ENCODE data around the gene CERK.
"Not testable (repeated sequence)": the region's sequence is repeated elsewhere in the genome, so short reads cannot be mapped to it uniquely, and the experiment has no call there.

CERK gene

GRCh38 chr22:46737976-46738646 lies at the start of gene CERK:
Gene CERK, minus strand, starts transcription at chr22:46738252. Its CDS starts 104 bp downstream, at chr22:46738148.
- FAIRE-seq (no peak), DNase-seq (ENCODE audit: extremely low spot score, insufficient read length, low read depth) (peak; percentile 54)

GRCh38 chr22:46783721-46784120 lies 45.7 kb upstream of the CERK start:
- DNase-seq (ENCODE audit: extremely low spot score, insufficient read length, low read depth) (no peak), FAIRE-seq (no peak)

GRCh38 chr22:46782200-46782599 lies 44.1 kb upstream of the CERK start:
- not testable (repeated sequence) for DNase-seq (ENCODE audit: extremely low spot score, insufficient read length, low read depth); FAIRE-seq

- no peak for DNase-seq (ENCODE audit: extremely low spot score, insufficient read length, low read depth)
- FAIRE-seq: no peak
These were observed 43.2 kb upstream of the CERK start for GRCh38 chr22:46781291-46781690.

GRCh38 chr22:46780453-46780852 lies 42.4 kb upstream of the CERK start:
- DNase-seq (ENCODE audit: extremely low spot score, insufficient read length, low read depth): no peak
- no peak for FAIRE-seq

- FAIRE-seq (no peak), DNase-seq (ENCODE audit: extremely low spot score, insufficient read length, low read depth) (no peak)
These were observed 41.6 kb upstream of the CERK start for GRCh38 chr22:46779651-46780050.

- DNase-seq (ENCODE audit: extremely low spot score, insufficient read length, low read depth) (no peak), FAIRE-seq (peak; percentile 18)
These were observed 41.0 kb upstream of the CERK start for GRCh38 chr22:46779023-46779422.

GRCh38 chr22:46777609-46777970 lies 39.5 kb upstream of the CERK start:
- DNase-seq (ENCODE audit: extremely low spot score, insufficient read length, low read depth): no peak
- FAIRE-seq: peak; percentile 94

- DNase-seq (ENCODE audit: extremely low spot score, insufficient read length, low read depth): no peak
- FAIRE-seq: no peak
These were observed 39.0 kb upstream of the CERK start for GRCh38 chr22:46776876-46777608.

GRCh38 chr22:46775850-46776826 lies 38.1 kb upstream of the CERK start:
- DNase-seq (ENCODE audit: extremely low spot score, insufficient read length, low read depth) (no peak), FAIRE-seq (no peak)

GRCh38 chr22:46774980-46775849 lies 37.2 kb upstream of the CERK start:
- FAIRE-seq (peak; percentile 78), DNase-seq (ENCODE audit: extremely low spot score, insufficient read length, low read depth) (no peak)

- FAIRE-seq: peak; percentile 92
- no peak for DNase-seq (ENCODE audit: extremely low spot score, insufficient read length, low read depth)
These were observed 36.4 kb upstream of the CERK start for GRCh38 chr22:46774253-46774979.

- FAIRE-seq (no peak), DNase-seq (ENCODE audit: extremely low spot score, insufficient read length, low read depth) (no peak)
These were observed 35.0 kb upstream of the CERK start for GRCh38 chr22:46773076-46773475.

- FAIRE-seq: peak; percentile 89
These were observed 32.7 kb upstream of the CERK start for GRCh38 chr22:46770726-46771125.

GRCh38 chr22:46770151-46770641 lies 32.1 kb upstream of the CERK start:
- no peak for FAIRE-seq
- DNase-seq (ENCODE audit: extremely low spot score, insufficient read length, low read depth): no peak

More at GRCh38 chr22:46770726-46771125, 32.7 kb upstream of the CERK start:
- no peak for DNase-seq (ENCODE audit: extremely low spot score, insufficient read length, low read depth)

- DNase-seq (ENCODE audit: extremely low spot score, insufficient read length, low read depth) (no peak), FAIRE-seq (no peak)
These were observed 31.7 kb upstream of the CERK start for GRCh38 chr22:46769706-46770105.

- DNase-seq (ENCODE audit: extremely low spot score, insufficient read length, low read depth) (no peak), FAIRE-seq (peak; percentile 84)
These were observed 31.2 kb upstream of the CERK start for GRCh38 chr22:46769191-46769675.

- no peak for DNase-seq (ENCODE audit: extremely low spot score, insufficient read length, low read depth)
- peak; percentile 62 for FAIRE-seq
These were observed 29.4 kb upstream of the CERK start for GRCh38 chr22:46767249-46767985.
